ENCODE measurements around the gene DGKB.

DNA sequence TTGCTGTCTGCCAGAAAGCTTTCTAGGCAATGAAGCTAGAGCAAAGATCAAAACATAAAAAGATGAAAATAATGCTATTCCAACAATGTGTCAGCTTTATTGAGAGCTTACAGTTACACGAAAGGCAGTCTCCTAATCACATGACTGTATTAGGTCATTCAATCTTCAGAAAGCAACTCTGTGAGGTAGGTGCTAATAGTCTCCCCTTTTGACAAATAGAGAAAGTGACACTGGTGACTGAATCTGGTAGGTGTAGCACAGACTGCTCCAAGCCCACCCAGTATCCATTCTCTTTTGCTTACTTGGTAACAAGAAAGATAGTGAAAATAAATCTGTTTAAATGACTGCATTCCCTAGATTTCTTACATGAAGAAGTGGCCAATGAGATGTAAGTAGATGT, 58.8 kb downstream of the DGKB start:
- TF ChIP-seq POLR2A (IDR thresholded peaks at IDR 0.05; ENCODE audit: control extremely low read depth in 1 of 2, low read depth in 2 of 2, low read length in 2 of 2): no peak
- no peak for TF ChIP-seq HDAC6 (IDR thresholded peaks at IDR 0.05; ENCODE audit: low read depth, low read length)
- TF ChIP-seq, protein P1, sequence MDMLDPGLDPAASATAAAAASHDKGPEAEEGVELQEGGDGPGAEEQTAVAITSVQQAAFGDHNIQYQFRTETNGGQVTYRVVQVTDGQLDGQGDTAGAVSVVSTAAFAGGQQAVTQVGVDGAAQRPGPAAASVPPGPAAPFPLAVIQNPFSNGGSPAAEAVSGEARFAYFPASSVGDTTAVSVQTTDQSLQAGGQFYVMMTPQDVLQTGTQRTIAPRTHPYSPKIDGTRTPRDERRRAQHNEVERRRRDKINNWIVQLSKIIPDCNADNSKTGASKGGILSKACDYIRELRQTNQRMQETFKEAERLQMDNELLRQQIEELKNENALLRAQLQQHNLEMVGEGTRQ (IDR thresholded peaks at IDR 0.05; ENCODE audit: low read length): no peak
- TF ChIP-seq RAD21 (IDR thresholded peaks at IDR 0.05 in 1 of 2, conservative IDR thresholded peaks at IDR 0.05 in 1 of 2; ENCODE audit: low read depth in 2 of 2, low read length in 2 of 2): no peak
- TF ChIP-seq TAF7 (optimal IDR thresholded peaks at IDR 0.05; ENCODE audit: borderline replicate concordance, low read depth, low read length): no peak
- TF ChIP-seq, protein P2, sequence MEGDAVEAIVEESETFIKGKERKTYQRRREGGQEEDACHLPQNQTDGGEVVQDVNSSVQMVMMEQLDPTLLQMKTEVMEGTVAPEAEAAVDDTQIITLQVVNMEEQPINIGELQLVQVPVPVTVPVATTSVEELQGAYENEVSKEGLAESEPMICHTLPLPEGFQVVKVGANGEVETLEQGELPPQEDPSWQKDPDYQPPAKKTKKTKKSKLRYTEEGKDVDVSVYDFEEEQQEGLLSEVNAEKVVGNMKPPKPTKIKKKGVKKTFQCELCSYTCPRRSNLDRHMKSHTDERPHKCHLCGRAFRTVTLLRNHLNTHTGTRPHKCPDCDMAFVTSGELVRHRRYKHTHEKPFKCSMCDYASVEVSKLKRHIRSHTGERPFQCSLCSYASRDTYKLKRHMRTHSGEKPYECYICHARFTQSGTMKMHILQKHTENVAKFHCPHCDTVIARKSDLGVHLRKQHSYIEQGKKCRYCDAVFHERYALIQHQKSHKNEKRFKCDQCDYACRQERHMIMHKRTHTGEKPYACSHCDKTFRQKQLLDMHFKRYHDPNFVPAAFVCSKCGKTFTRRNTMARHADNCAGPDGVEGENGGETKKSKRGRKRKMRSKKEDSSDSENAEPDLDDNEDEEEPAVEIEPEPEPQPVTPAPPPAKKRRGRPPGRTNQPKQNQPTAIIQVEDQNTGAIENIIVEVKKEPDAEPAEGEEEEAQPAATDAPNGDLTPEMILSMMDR (IDR thresholded peaks at IDR 0.05; ENCODE audit: control extremely low read depth in 1 of 3, insufficient read depth in 1 of 3, low read depth in 1 of 3, low read length in 3 of 3): no peak
- TF ChIP-seq EGR1 (IDR thresholded peaks at IDR 0.05; ENCODE audit: borderline replicate concordance, low read depth, low read length): no peak
- no peak for TF ChIP-seq TAF1 (IDR thresholded peaks at IDR 0.05; ENCODE audit: low read depth, low read length)
- TF ChIP-seq EZH2 (IDR thresholded peaks at IDR 0.05; ENCODE audit: low read depth, low read length, severe bottlenecking): no peak
- no peak for TF ChIP-seq HDAC2 (IDR thresholded peaks at IDR 0.05; ENCODE audit: borderline replicate concordance in 1 of 2, low read depth in 2 of 2, low read length in 2 of 2)

Measured in H1 (cell line).